HepG2 (cell line): ENCODE measurements around the gene EBP. TPM values are rescaled to one million over a fixed set of nuclear protein-coding genes. Genes with fewer than 3 reads are reported as not detected.

Source experiments
- ATAC-seq: fragments of 200-7000 bp; cut with Tn5 transposase; 3 replicates; pipeline ENCODE4 v1.9.1; 2020; ENCODE audit warnings: mild to moderate bottlenecking, moderate library complexity
- BruUV-seq: library from RNA; stranded (reverse); fragments of 400-500 nt; replicated peaks from 2 replicates; lab custom pipeline; 2021; lab: Mats Ljungman, UMichigan
- CTCF ChIA-PET: fragments of 300-600 bp; formaldehyde crosslinking; extraction: SDS; loops from one replicate; lab custom pipeline; 2021; ENCODE audit warnings: low total read pairs, inconsistent platforms, low intra/inter-chr PET ratio; lab: Yijun Ruan, JAX
- POLR2A ChIA-PET: fragments of 350-600 bp; sonication (Branson Sonifier 250); formaldehyde crosslinking; loops from one replicate; lab custom pipeline; 2020; ENCODE audit warnings: antibody characterized with exemption, inconsistent platforms; lab: Yijun Ruan, JAX
- DNase-seq: peaks from one replicate; pipeline ENCODE4 v3.0.0-alpha.2; 2015; ENCODE audit warnings: low spot score
- FAIRE-seq: peaks from 3 replicates; lab custom pipeline; 2011; peaks lifted over from hg19 to GRCh38; lab: Jason Lieb, UNC
- H2AFZ ChIP-seq: one replicate; pipeline ENCODE4 v1.6.1; 2011; ENCODE audit warnings: low read length, inconsistent platforms
- H3K27ac ChIP-seq: fragments of 300-600 bp; 3 replicates; pipeline ENCODE4 v1.8.0; 2011; ENCODE audit warnings: mixed run types, mild to moderate bottlenecking, mixed read lengths, low read length, inconsistent platforms; ENCODE audit not compliant: insufficient read depth; ENCODE audit errors: extremely low read length
- H3K27me3 ChIP-seq, 2 experiments: fragments of 200-600 bp in 1 of 2; 2 replicates in 1 of 2; 3 replicates in 1 of 2; pipeline versions ENCODE4 v1.6.0 to v1.8.0; 2011; ENCODE audit warnings: low read length in 2 of 2, mild to moderate bottlenecking in 2 of 2, moderate library complexity in 2 of 2, inconsistent platforms in 1 of 2; ENCODE audit not compliant: insufficient read depth in 2 of 2, control insufficient read depth in 1 of 2
- H3K36me3 ChIP-seq, 2 experiments: fragments of 200-600 bp in 1 of 2; replicated peaks in 1 of 2; 2 replicates in 1 of 2; 3 replicates in 1 of 2; pipeline versions ENCODE4 v1.5.1 to v1.8.0; 2011; ENCODE audit warnings: low read length in 2 of 2, inconsistent platforms in 1 of 2; ENCODE audit not compliant: insufficient read depth in 2 of 2, control insufficient read depth in 1 of 2
- H3K4me1 ChIP-seq: 2 replicates; pipeline ENCODE4 v1.5.1; 2012; ENCODE audit warnings: low read length, inconsistent platforms; ENCODE audit not compliant: insufficient read depth
- H3K4me2 ChIP-seq: 2 replicates; pipeline ENCODE4 v1.6.0; 2011; ENCODE audit warnings: low read depth, low read length, inconsistent platforms
- H3K4me3 ChIP-seq, 3 experiments: fragments of 200-600 bp in 1 of 3; sonication (generic), shearing (Covaris generic) in 1 of 3; replicated peaks in 1 of 3; 2 replicates each; pipeline ENCODE4 v1.5.1; 2011 to 2016; ENCODE audit warnings: low read length in 3 of 3, inconsistent platforms in 2 of 3, low read depth in 2 of 3, mild to moderate bottlenecking in 2 of 3, control low read depth in 1 of 3, mixed read lengths in 1 of 3; ENCODE audit not compliant: insufficient read depth in 1 of 3
- H3K79me2 ChIP-seq: one replicate; pipeline ENCODE4 v1.6.1; 2011; ENCODE audit warnings: low read length, inconsistent platforms; ENCODE audit not compliant: insufficient read depth
- H3K9ac ChIP-seq: 2 replicates; pipeline ENCODE4 v1.6.0; 2011; ENCODE audit warnings: mild to moderate bottlenecking, low read depth, low read length, inconsistent platforms; ENCODE audit not compliant: insufficient read depth
- H3K9me3 ChIP-seq: 2 replicates; pipeline ENCODE4 v1.5.1; 2012; ENCODE audit warnings: mild to moderate bottlenecking, low read length
- H4K20me1 ChIP-seq: 2 replicates; pipeline ENCODE4 v1.6.0; 2011; ENCODE audit warnings: inconsistent platforms, mild to moderate bottlenecking, low read length, moderate library complexity; ENCODE audit not compliant: insufficient read depth
- ARNT ChIP-seq: fragments of 450-650 bp; IDR thresholded peaks from 2 replicates; pipeline ENCODE4 v1.6.1; 2017
- FOXA1 ChIP-seq, 2 experiments: fragments of 450-650 bp in 1 of 2; sonication (generic) in 1 of 2; formaldehyde crosslinking in 1 of 2; IDR thresholded peaks; 2 replicates each; pipeline versions ENCODE4 v1.4.0 to v1.6.1; 2016 to 2020; ENCODE audit warnings: missing genetic modification reagents in 1 of 2
- FOXA3 ChIP-seq: IDR thresholded peaks from 2 replicates; pipeline ENCODE4 v1.6.1; 2016; ENCODE audit warnings: missing genetic modification reagents, missing compliant biosample characterization
- GATA4 ChIP-seq: sonication (generic); IDR thresholded peaks from 2 replicates; pipeline ENCODE4 v1.6.1; 2016; ENCODE audit warnings: antibody characterized with exemption, low read depth, borderline replicate concordance
- HOXA9 ChIP-seq: sonication (generic); formaldehyde crosslinking; IDR thresholded peaks from 2 replicates; pipeline ENCODE4 v1.8.1; 2022; ENCODE audit warnings: missing genetic modification reagents, mild to moderate bottlenecking, moderate library complexity, borderline replicate concordance
- KDM1A ChIP-seq: IDR thresholded peaks from 2 replicates; pipeline ENCODE4 v1.6.1; 2016; ENCODE audit warnings: missing compliant biosample characterization
- RFX3 ChIP-seq: IDR thresholded peaks from 2 replicates; pipeline ENCODE4 v1.6.1; 2016; ENCODE audit warnings: missing biosample characterization, missing genetic modification reagents
- SAP130 ChIP-seq: IDR thresholded peaks from 2 replicates; pipeline ENCODE4 v1.6.1; 2016; ENCODE audit warnings: low read depth
- SMC3 ChIP-seq: IDR thresholded peaks from 2 replicates; pipeline ENCODE4 v1.6.1; 2011; ENCODE audit warnings: low read length, improper control_type of control experiment
- STAG1 ChIP-seq: sonication (generic); formaldehyde crosslinking; IDR thresholded peaks from 2 replicates; pipeline ENCODE4 v1.4.0; 2020; ENCODE audit warnings: missing genetic modification reagents
- TEAD2 ChIP-seq: sonication (generic); formaldehyde crosslinking; IDR thresholded peaks from 2 replicates; pipeline ENCODE4 v1.9.0; 2021; ENCODE audit warnings: missing genetic modification reagents
- TRIM24 ChIP-seq: sonication (generic); formaldehyde crosslinking; IDR thresholded peaks from 2 replicates; pipeline ENCODE4 v1.8.0; 2022; ENCODE audit warnings: mild to moderate bottlenecking, missing genetic modification reagents
- ZFX ChIP-seq: sonication (generic); formaldehyde crosslinking; IDR thresholded peaks from 2 replicates; pipeline ENCODE4 v1.4.0; 2020; ENCODE audit warnings: mild to moderate bottlenecking, low read depth, missing genetic modification reagents, moderate library complexity
- ZNF563 ChIP-seq: sonication (generic); formaldehyde crosslinking; IDR thresholded peaks from 2 replicates; pipeline ENCODE4 v1.8.0; 2022; ENCODE audit warnings: mild to moderate bottlenecking, moderate library complexity, missing genetic modification reagents
- WGBS: methylation state at CpG from one replicate; pipeline ENCODE4 v1.1.6; 2017; ENCODE audit warnings: low lambda C conversion rate; 5-methylcytosine and 5-hydroxymethylcytosine counted together
- in situ Hi-C: cut with HindIII; loops from 2 replicates; pipeline ENCODE4 v1.10.0; 2017; ENCODE audit warnings: low pct_unique_long_range_greater_than_20kb; ENCODE audit not compliant: extremely low pct_ligation_motif_present
- intact Hi-C: fragments of 100-400 bp; cut with micrococcal nuclease; formaldehyde crosslinking; loops from one replicate; pipeline ENCODE4 v1.10.0; 2022; ENCODE audit not compliant: unreplicated experiment
- polyA plus RNA-seq, 8 experiments: library from polyadenylated mRNA; depleted of rRNA in 3 of 8; stranded (reverse) in 7 of 8; unstranded in 1 of 8; fragments of >200 nt; fragmentation: Illumina TruSeq in 4 of 8; extraction: Trizol in 4 of 8; gene quantifications; 2 replicates each; pipeline versions ENCODE4 v1.2.1 to v1.2.3, GENCODE V29; 2011 to 2016; ENCODE audit warnings: low read depth in 4 of 8, missing spikeins in 1 of 8, mixed read lengths in 1 of 8; ENCODE audit not compliant: insufficient read depth in 1 of 8
- total RNA-seq, 5 experiments: library from RNA; depleted of rRNA; stranded (reverse); fragments of >200 nt; fragmentation: Illumina TruSeq; extraction: Trizol; gene quantifications; 2 replicates each; pipeline ENCODE4 v1.2.3, GENCODE V29; 2016; ENCODE audit warnings: low read depth in 1 of 5
- TF ChIP-seq, protein P1 (sequence below): sonication (generic); formaldehyde crosslinking; IDR thresholded peaks from 2 replicates; pipeline ENCODE4 v1.4.0; 2020; ENCODE audit warnings: missing genetic modification reagents, mild to moderate bottlenecking, borderline replicate concordance
- TF ChIP-seq, protein P2 (sequence below): sonication (generic); formaldehyde crosslinking; IDR thresholded peaks from 2 replicates; pipeline ENCODE4 v1.4.0; 2020; ENCODE audit warnings: missing genetic modification reagents, borderline replicate concordance
- TF ChIP-seq, protein P3 (sequence below): sonication (generic); formaldehyde crosslinking; IDR thresholded peaks from 2 replicates; pipeline ENCODE4 v1.4.0; 2020; ENCODE audit warnings: missing genetic modification reagents
- TF ChIP-seq, protein P4 (sequence below): sonication (generic); formaldehyde crosslinking; IDR thresholded peaks from 2 replicates; pipeline ENCODE4 v1.5.0; 2020; ENCODE audit warnings: mild to moderate bottlenecking, low read depth, missing genetic modification reagents, borderline replicate concordance

Gene EBP
- total and polyA plus RNA-seq, 2 of the 13 experiments (the other 11 are each of a cell fraction or from before 2014, with no cell fraction given), result 106 to 260 TPM

DNA sequence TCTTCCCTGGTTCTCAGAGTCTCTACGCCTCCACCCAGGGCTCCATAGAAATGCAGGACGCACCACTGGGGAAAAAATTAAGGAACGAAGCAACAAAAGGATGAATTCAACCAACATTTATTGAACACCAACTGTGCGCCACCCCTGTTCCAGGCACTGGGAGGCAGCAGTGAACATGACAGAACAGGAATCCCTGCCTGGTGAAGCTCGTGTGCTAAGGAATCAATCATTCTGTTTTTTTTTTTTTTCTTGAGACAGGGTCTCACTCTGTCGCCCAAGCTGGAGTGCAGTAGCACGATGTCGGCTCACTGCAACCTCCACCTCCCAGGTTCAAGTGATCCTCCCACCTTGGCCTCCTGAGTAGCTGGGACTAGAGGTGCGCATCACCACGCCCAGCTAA is 47.5 kb upstream of the EBP start:
- ChIA-PET POLR2A (interaction anchor here (1.1 to 1.7 kb wide), 2 partner anchors 48 to 49 kb away, joined by 3 to 4 read pairs; partner anchors contain the start of gene EBP), CTCF (interaction anchor here (1.8 kb wide), 1 partner anchor 20 kb away, joined by 4 read pairs; no protein-coding TSS in a partner anchor)
- Histone ChIP-seq H3K4me2 (no peak overlapping the region), H3K27me3 (no peaks in the 10 kb centered on the region; a peak in 1 of 5 replicates), H2AFZ (no peak overlapping the region), H3K9me3 (no peaks in the 10 kb centered on the region), H4K20me1 (no peaks in the 10 kb centered on the region), H3K4me3 (no peak overlapping the region), H3K9ac (no peak overlapping the region), H3K79me2 (peaks cover 19% of the 10 kb centered on the region), H3K27ac (no peak overlapping the region), H3K4me1 (peaks cover 62% of the 10 kb centered on the region), H3K36me3 (peaks cover 0 to 1% of the 10 kb centered on the region in 2 experiments; a peak in 1 of 5 replicates)
- ATAC-seq, result no peak
- DNase-seq, result no peak
- intact Hi-C loops (loop anchor here (5.0 to 10.0 kb wide), 2 partner anchors 33 to 61 kb away; partner anchors contain the start of genes PORCN and TBC1D25), in situ Hi-C loops (no loop called here)
- 58% methylated on average over 6 of the region's 10 CpGs for WGBS
- FAIRE-seq, result peak; percentile 37
- no TSS peak for BruUV-seq
- TF ChIP-seq KDM1A (CRISPR knock-in tag) (no peak), FOXA3 (CRISPR knock-in tag) (no peak), TRIM24 (no peak), HOXA9 (CRISPR knock-in tag) (no peak), FOXA1 (IDR thresholded peaks at IDR 0.05) (no peak), FOXA1 (CRISPR knock-in tag; IDR thresholded peaks at IDR 0.05) (no peak), ZNF563 (CRISPR knock-in tag) (no peak), STAG1 (CRISPR knock-in tag) (peak; percentile 39), SMC3 (peak; percentile 36; the same call in 1 of the 2 replicates), RFX3 (CRISPR knock-in tag) (no peak), TEAD2 (CRISPR knock-in tag) (no peak), ZFX (CRISPR knock-in tag) (no peak), SAP130 (CRISPR knock-in tag) (no peak), GATA4 (no peak), ARNT (no peak)
- TF ChIP-seq, protein P1, sequence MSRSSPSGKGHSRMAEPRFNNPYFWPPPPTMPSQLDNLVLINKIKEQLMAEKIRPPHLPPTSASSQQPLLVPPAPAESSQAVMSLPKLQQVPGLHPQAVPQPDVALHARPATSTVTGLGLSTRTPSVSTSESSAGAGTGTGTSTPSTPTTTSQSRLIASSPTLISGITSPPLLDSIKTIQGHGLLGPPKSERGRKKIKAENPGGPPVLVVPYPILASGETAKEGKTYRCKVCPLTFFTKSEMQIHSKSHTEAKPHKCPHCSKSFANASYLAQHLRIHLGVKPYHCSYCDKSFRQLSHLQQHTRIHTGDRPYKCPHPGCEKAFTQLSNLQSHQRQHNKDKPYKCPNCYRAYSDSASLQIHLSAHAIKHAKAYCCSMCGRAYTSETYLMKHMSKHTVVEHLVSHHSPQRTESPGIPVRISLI (CRISPR knock-in tag), result 0 out of 2 replicates have a peak, but pooled peaks have one; percentile 34
- TF ChIP-seq, protein P2, sequence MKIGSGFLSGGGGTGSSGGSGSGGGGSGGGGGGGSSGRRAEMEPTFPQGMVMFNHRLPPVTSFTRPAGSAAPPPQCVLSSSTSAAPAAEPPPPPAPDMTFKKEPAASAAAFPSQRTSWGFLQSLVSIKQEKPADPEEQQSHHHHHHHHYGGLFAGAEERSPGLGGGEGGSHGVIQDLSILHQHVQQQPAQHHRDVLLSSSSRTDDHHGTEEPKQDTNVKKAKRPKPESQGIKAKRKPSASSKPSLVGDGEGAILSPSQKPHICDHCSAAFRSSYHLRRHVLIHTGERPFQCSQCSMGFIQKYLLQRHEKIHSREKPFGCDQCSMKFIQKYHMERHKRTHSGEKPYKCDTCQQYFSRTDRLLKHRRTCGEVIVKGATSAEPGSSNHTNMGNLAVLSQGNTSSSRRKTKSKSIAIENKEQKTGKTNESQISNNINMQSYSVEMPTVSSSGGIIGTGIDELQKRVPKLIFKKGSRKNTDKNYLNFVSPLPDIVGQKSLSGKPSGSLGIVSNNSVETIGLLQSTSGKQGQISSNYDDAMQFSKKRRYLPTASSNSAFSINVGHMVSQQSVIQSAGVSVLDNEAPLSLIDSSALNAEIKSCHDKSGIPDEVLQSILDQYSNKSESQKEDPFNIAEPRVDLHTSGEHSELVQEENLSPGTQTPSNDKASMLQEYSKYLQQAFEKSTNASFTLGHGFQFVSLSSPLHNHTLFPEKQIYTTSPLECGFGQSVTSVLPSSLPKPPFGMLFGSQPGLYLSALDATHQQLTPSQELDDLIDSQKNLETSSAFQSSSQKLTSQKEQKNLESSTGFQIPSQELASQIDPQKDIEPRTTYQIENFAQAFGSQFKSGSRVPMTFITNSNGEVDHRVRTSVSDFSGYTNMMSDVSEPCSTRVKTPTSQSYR, result no peak
- TF ChIP-seq, protein P3, sequence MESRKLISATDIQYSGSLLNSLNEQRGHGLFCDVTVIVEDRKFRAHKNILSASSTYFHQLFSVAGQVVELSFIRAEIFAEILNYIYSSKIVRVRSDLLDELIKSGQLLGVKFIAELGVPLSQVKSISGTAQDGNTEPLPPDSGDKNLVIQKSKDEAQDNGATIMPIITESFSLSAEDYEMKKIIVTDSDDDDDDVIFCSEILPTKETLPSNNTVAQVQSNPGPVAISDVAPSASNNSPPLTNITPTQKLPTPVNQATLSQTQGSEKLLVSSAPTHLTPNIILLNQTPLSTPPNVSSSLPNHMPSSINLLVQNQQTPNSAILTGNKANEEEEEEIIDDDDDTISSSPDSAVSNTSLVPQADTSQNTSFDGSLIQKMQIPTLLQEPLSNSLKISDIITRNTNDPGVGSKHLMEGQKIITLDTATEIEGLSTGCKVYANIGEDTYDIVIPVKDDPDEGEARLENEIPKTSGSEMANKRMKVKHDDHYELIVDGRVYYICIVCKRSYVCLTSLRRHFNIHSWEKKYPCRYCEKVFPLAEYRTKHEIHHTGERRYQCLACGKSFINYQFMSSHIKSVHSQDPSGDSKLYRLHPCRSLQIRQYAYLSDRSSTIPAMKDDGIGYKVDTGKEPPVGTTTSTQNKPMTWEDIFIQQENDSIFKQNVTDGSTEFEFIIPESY, result peak; percentile 87
- TF ChIP-seq, protein P4, sequence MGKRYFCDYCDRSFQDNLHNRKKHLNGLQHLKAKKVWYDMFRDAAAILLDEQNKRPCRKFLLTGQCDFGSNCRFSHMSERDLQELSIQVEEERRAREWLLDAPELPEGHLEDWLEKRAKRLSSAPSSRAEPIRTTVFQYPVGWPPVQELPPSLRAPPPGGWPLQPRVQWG (CRISPR knock-in tag), result no peak
